GM12864 (cell line): Measurements from ENCODE around the gene CDK11B.

Experiments used
- DNase-seq: peaks from one replicate; pipeline ENCODE4 v3.0.0-alpha.2; 2011; ENCODE audit warnings: low read depth
- H3K4me3 ChIP-seq: 2 replicates; pipeline ENCODE4 v1.5.1; 2011; ENCODE audit warnings: mild to moderate bottlenecking, low read depth, low read length, control low read depth
- CTCF ChIP-seq: IDR thresholded peaks from 2 replicates; pipeline ENCODE4 v1.5.1; 2011; ENCODE audit warnings: low read depth, mild to moderate bottlenecking, moderate library complexity, low read length, control low read depth, inconsistent platforms; ENCODE audit errors: missing control alignments

CDK11B gene

GRCh38 chr1:1687846-1688245 lies 29.0 kb upstream of the CDK11B start:
- H3K4me3 ChIP-seq: no peak overlapping the region
- no peak for TF ChIP-seq CTCF
- DNase-seq: no peak

- DNase-seq: no peak
- TF ChIP-seq CTCF: no peak
- no peak overlapping the region for H3K4me3 ChIP-seq
Measured at GRCh38 chr1:1684031-1684681, 25.4 kb upstream of the CDK11B start.

DNA sequence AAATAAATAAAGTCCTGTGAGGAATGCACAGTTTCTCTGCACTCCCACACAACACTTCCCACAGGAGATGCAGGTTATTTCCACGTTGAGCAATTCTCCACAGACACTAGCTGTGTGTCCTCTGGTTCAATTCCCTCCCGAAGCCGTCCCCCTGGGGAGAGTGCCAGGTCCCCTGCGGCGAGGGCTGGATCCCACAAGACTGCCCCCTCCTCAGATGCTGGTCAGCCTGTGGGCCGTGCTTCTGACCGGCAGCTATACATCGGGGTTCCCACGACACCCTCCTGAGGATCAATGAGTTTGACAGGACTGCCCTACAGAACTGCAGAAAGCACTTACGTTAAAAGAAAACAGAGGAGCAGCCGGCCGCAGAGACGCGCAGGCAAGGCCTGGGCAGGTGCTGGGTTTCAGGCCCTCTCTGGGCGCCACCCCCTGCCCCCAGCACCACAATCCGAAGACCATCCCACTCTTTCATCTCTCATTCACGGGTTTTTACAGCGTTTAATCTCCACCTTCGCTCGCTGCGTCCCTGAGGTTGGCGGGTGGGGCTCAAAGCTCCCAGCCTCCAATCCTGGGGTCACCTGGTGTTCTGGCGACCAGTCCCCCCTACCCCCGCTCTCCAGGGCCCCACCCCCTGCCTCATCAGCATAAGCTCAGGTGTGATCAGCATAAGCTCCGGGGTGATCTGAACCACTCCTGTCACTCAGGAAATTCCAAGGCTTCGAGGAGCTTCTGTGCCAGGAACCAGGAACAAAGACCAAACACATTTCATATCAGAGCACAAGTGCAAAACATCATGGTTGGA lies 24.5 kb upstream of the CDK11B start:
- H3K4me3 ChIP-seq: no peak overlapping the region
- TF ChIP-seq CTCF: no peak
- DNase-seq: no peak

DNA sequence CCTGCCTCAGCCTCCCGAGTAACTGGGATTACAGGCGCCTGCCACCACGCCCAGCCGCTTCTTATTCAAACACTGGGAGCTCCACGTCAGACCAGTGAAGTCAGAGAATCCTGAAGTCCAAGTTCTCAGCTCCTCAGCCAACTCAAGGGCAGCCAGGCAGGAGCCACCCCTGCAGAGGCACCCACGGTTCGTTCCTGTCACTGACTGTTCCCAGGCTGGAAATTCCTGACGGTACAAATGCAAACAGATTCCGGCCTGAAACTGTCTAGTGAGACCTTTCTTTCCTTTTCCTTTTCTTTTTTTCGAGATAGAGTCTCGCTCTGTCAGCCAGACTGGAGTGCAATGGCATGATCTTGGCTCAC lies 22.1 kb upstream of the CDK11B start:
- no peak for DNase-seq
- no peak for TF ChIP-seq CTCF
- no peak overlapping the region for H3K4me3 ChIP-seq

DNA sequence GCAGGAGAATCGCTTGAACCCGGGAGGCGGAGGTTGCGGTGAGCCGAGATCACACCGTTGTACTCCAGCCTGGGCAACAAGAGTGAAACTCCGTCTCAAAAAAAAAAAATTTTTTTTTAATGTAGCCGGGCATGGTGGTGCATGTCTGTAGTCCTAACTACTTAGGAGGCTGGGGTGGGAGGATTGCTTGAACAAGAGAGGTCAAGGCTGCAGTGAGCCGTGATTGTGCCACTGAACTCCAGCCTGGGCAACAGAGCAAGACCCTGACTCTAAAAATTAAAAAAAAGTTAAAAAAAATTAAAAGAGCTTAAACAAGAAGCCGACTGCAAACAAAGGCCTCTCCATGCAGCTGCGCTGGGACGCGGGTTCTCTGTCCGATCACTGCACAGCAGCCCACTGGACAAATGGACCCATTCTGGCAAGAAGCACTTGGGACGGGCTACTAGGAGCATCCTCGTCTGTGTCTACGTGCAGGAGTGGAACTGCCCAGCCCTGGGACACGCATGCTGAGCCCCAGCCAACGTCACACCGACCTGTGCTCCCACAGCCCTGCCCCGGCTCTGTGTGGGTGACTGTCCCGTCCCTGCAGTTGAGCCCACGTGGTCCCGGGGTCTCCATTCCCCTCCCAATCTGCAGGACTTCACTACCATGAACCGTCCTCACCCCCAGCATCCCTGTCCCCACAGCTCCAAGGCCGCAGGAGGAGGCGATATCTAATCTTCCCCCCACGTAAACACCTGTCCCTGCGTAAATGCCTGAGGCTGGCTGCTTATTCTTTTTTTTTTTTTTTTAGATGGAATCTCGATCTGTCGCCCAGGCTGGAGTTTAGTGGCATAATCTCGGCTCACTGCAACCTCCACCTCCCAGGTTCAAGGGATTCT lies 21.5 kb upstream of the CDK11B start:
- DNase-seq: no peak
- H3K4me3 ChIP-seq: no peak overlapping the region
- TF ChIP-seq CTCF: no peak

GRCh38 chr1:1678581-1679380 lies 20.0 kb upstream of the CDK11B start:
- peak; percentile 40 for DNase-seq
- no peak overlapping the region; the same call in 1 of the 2 replicates for H3K4me3 ChIP-seq
- TF ChIP-seq CTCF: peak; percentile 78
